ENCODE measurements around the gene GPR12. TPM values are rescaled to one million over a fixed set of nuclear protein-coding genes. Genes with fewer than 3 reads are reported as not detected.

Gene GPR12
- total and polyA plus RNA-seq, 2 donors (not counting 3 experiments of a cell fraction or from before 2014, with no cell fraction given): not detected

DNA sequence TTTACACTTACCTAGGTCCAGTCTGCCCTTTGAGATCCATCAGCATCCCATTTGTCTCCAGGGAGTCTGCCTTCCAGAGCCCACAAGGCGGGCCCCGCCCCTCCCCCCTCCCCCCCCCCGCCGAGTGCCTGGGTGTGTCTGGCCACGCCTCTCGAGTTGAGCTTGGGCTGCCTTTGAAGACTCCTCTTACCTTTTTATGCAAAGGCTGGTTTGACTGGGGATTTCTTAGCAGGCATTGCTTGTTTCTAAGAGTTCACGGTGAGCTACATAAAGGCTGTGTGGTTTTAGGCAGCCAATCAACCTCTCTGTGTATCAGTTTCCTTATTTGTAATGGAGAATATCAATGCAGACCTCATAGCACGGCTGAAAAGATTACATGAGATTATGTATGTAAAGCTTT, 11.3 kb downstream of the GPR12 start:
- DNase-seq (ENCODE audit: low read depth, low spot score): no peak
- no peak overlapping the region for H3K9ac ChIP-seq (replicated peaks; ENCODE audit: extremely low read depth, insufficient read depth, low read length)
- no peaks in the 10 kb centered on the region for H4K20me1 ChIP-seq (replicated peaks; ENCODE audit: control insufficient read depth, extremely low read depth, insufficient read depth, low read length)
- ChIA-PET POLR2A (no interaction called here), CTCF (interaction anchor here (1.1 kb wide), 2 partner anchors 51 to 124 kb away, joined by 5 to 6 read pairs; no protein-coding TSS in a partner anchor)
- TF ChIP-seq MYC (IDR thresholded peaks at IDR 0.05; ENCODE audit: low read depth, low read length): no peak
- no peak for TF ChIP-seq EZH2 (IDR thresholded peaks at IDR 0.05; ENCODE audit: borderline replicate concordance, low read depth, low read length, severe bottlenecking)
- no peak for TF ChIP-seq POLR2AphosphoS5 (IDR thresholded peaks at IDR 0.05; ENCODE audit: insufficient read depth, low read depth, low read length)
- TF ChIP-seq FOS (IDR thresholded peaks at IDR 0.05; ENCODE audit: borderline replicate concordance, insufficient read depth, low read length): no peak
- no peak for TF ChIP-seq POLR2A (IDR thresholded peaks at IDR 0.05; ENCODE audit: low read depth, low read length)
- TF ChIP-seq, protein P1, sequence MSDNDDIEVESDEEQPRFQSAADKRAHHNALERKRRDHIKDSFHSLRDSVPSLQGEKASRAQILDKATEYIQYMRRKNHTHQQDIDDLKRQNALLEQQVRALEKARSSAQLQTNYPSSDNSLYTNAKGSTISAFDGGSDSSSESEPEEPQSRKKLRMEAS (IDR thresholded peaks at IDR 0.05; ENCODE audit: insufficient read depth, insufficient read length): no peak
- TF ChIP-seq, protein P2, sequence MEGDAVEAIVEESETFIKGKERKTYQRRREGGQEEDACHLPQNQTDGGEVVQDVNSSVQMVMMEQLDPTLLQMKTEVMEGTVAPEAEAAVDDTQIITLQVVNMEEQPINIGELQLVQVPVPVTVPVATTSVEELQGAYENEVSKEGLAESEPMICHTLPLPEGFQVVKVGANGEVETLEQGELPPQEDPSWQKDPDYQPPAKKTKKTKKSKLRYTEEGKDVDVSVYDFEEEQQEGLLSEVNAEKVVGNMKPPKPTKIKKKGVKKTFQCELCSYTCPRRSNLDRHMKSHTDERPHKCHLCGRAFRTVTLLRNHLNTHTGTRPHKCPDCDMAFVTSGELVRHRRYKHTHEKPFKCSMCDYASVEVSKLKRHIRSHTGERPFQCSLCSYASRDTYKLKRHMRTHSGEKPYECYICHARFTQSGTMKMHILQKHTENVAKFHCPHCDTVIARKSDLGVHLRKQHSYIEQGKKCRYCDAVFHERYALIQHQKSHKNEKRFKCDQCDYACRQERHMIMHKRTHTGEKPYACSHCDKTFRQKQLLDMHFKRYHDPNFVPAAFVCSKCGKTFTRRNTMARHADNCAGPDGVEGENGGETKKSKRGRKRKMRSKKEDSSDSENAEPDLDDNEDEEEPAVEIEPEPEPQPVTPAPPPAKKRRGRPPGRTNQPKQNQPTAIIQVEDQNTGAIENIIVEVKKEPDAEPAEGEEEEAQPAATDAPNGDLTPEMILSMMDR (IDR thresholded peaks at IDR 0.05; ENCODE audit: extremely low read depth in 1 of 2, insufficient read depth in 1 of 2, low read depth in 1 of 2, low read length in 2 of 2): no peak
- TF ChIP-seq JUN (IDR thresholded peaks at IDR 0.05; ENCODE audit: borderline replicate concordance, insufficient read depth, insufficient read length, low read depth): no peak
- TF ChIP-seq GATA2 (IDR thresholded peaks at IDR 0.05; ENCODE audit: insufficient read depth, insufficient read length, low read depth, low read length): no peak
- no peak for FAIRE-seq
- H3K4me1 ChIP-seq (ENCODE audit: control insufficient read depth, extremely low read depth, insufficient read depth, low read length): no peaks in the 10 kb centered on the region
- H3K4me2 ChIP-seq (ENCODE audit: insufficient read depth, low read length): no peak overlapping the region
- no peaks in the 10 kb centered on the region for H3K9me3 ChIP-seq (replicated peaks; ENCODE audit: control insufficient read depth, insufficient read depth, low read length)
- H3K27ac ChIP-seq (ENCODE audit: insufficient read depth, low read depth, low read length): no peak overlapping the region
- intact Hi-C loops (cut with micrococcal nuclease) (no loop called here), dilution Hi-C loops (cut with MboI; ENCODE audit: extremely low pct_ligation_motif_present, low sequenced_read_pairs) (no loop called here)
- peaks cover 8 to 17% of the 10 kb centered on the region in 2 experiments for H3K27me3 ChIP-seq (ENCODE audit: control insufficient read depth in 2 of 2, insufficient read depth in 2 of 2, low read length in 2 of 2)
- no peaks in the 10 kb centered on the region for H3K9me1 ChIP-seq (replicated peaks; ENCODE audit: control insufficient read depth, extremely low read depth, insufficient read depth, low read length)
- no peak overlapping the region for H2AFZ ChIP-seq (ENCODE audit: low read depth, low read length)
- no TSS peak for BruUV-seq (replicated peaks)
- no peaks in the 10 kb centered on the region for H3K36me3 ChIP-seq (ENCODE audit: control insufficient read depth in 2 of 2, extremely low read depth in 1 of 2, insufficient read depth in 2 of 2, low read length in 2 of 2)
- H3K79me2 ChIP-seq (ENCODE audit: control insufficient read depth, insufficient read depth, low read length): no peaks in the 10 kb centered on the region
- no peak overlapping the region for H3K4me3 ChIP-seq (replicated peaks in 1 of 3; ENCODE audit: insufficient read depth in 1 of 3, low read depth in 1 of 3, low read length in 3 of 3)
